ENCODE results near the gene PCOLCE2.

The PCOLCE2 gene

DNA sequence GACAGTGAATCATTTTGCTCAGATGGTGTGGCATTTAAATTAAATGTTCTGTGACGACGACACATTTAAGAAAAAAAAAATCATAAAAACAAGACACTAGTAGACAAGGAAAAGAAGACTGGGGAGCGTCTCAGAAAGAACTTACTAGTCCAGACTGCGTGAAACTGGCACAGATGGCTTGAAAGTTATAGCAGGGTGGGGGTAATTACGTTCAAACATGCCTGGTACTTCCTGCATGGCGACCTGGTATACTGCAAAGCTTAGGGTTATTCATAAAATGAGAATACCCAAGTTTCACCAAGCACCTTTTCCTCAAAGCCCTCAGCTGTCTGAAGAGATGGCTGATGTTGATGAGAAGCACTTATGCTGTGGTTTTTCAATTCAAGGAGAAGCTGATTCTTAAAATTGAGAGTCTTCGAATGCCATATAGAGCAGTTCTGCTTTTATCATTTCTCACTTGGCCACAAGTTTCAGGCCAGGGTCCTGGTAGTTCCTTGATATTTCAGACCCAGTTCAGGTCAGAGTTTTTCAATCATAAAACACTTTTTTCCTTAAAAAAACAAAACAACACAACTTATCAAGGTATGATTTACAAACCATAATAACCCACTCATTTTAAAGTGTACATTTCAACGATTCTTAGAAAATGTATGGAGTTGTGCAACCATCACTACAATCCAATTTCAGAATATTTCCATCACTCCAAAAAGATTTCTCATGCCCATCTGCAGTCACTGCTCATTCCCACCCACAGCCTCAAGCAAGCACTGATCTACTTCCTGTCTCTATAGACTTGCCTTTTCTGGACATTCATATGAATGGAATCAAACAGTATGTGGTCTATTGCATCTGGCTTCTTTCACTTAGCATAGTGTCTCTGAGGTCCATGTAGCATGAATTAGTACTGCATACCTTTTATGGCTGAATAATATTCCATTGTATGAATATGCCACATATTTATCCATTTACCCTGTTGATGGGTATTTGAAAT lies 24.7 kb downstream of the PCOLCE2 start:
- DNase-seq: no peak

DNA sequence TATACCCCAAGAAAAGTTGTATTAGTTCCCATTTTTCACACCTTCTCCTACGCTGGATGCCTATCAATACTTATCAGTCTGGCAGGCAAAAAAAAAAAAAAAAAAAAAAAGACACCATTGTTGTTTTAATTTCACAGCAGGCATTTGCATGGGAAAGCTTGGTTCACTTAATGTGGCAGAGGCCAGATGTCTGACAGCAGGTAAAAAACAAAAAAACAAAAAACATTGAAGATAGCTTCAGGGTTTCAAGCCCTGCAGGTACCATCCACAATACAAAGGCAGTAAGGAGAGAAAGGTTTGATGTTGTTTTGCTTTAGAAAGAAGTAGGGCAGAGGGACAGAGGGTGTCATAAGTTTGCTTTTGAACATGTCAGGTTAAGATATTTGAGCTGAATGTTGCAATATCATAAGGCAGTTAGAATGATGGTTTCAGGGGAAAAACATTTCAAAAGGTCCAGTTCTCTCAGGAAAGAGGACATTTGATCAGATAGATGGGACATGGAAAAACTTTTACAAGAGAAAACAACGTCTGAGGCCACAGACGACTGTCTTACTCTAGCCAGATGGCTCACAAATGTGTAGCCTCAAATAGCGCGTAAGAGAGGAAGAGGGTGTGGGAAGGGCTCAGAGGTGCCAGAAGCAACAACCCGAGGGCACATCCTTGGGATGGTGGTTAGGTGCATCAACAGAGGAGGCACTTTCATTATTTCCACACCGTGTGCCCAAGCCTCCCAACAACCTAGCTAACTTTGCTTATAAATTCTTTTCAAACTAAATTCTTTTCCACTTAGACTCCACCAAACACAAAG lies 25.7 kb downstream of the PCOLCE2 start:
- no peak for DNase-seq

DNA sequence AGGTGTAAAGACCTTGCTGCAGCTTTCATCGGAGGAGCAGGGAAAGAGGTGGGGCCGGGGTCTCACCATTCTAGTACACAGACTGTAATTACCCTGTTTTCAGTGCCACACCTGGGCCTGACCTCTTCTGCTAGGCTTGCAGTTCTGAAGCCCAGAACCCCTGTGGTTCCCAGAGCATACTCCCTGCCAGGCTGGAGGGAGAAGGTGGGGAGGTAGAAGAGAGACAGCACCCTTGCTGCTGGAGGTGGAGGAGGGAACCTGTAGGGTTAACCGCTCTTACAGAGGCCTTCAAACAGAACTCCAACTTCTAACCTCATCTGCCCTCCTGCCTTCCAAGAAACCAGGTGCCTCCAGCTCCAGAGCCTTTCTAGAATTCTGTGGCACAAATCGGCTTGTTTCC lies 27.0 kb downstream of the PCOLCE2 start:
- no peak for DNase-seq

- DNase-seq: no peak
Measured at GRCh38 chr3:142858043-142858442, 30.8 kb downstream of the PCOLCE2 start.

GRCh38 chr3:142857056-142857455 lies 31.8 kb downstream of the PCOLCE2 start:
- DNase-seq: peak; percentile 43

DNA sequence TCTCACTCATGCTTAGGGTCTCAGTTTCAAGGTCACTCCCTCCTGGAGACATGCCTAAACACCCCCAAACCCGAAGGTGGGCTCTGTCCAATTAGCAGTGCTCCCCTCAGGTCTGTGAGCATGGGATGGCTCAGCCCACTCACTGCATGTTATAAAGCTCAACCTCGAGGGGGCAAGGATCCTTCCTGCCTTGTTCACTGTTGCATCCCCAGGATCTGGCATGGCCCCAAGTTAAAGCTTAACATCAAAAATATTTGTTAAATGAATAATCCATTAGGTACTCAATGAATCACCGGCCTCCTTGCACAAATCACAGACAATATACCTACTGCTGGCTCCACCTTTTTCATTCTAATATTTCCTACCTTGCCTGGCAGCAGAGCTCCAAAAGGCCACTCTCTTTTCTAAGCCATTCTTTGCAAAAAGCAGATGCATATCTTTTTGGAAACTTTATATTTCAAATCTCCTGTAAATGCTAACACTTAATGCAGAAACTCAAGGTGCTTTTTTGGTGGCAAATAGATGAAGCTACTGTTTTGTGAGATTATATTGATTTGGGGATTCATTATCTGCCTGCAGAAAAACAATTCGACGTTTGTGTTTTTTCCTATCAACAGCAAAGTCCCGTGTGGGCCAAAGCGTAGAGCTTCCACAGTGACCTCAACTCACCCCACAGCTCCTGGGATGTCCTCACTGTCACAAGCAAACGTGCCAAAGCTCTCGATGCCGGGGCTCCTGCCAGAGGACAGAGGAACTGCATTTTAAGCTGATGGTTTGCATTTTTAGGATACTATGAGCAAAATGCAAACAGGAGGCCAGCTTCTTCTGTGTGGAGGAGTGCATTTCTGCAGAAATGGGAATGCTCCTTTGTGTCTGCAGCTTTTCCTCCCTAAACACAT lies 35.4 kb downstream of the PCOLCE2 start:
- DNase-seq: no peak

- no peak for DNase-seq
Measured at GRCh38 chr3:142852009-142852408, 36.9 kb downstream of the PCOLCE2 start.

- DNase-seq: no peak
Measured at GRCh38 chr3:142850395-142851023, 38.4 kb downstream of the PCOLCE2 start.

GRCh38 chr3:142849148-142849547 lies 39.7 kb downstream of the PCOLCE2 start:
- DNase-seq: no peak

DNA sequence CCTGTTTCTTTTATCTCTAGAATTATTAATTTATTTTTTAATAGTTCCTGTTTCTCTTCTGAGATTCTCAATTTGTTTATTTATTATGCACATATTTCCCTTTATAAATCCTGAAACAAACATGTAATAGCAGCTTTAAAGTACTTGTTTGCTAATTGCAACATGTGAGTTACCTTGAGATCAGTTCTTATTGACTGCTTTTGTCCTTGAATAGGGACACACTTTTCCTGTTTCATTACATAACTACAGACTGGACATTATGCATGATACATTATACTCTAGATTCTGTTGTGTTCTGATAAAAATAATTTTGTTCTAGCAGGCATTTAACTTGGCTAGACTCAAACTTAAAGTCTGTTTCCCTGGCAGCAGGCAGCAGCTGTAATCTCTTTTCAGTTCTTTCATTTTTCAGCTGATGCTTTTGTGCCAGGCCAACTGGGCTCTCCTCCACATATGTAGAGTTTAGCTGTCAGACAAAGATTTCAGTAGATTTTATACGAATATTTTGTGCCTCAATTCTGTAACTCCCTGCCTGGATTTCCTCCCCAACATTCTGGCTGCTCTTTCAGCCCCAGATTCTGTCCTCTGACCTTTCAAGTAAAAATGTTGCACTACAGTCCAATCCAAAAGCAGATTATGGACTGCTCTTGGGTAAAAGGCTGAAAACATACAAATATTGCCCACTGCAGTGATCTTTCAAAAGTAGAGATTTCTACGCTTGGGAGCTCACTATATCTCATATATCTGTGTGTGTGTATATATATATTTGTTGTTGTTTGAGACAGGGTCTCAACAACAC lies 41.9 kb downstream of the PCOLCE2 start:
- no peak for DNase-seq

DNA sequence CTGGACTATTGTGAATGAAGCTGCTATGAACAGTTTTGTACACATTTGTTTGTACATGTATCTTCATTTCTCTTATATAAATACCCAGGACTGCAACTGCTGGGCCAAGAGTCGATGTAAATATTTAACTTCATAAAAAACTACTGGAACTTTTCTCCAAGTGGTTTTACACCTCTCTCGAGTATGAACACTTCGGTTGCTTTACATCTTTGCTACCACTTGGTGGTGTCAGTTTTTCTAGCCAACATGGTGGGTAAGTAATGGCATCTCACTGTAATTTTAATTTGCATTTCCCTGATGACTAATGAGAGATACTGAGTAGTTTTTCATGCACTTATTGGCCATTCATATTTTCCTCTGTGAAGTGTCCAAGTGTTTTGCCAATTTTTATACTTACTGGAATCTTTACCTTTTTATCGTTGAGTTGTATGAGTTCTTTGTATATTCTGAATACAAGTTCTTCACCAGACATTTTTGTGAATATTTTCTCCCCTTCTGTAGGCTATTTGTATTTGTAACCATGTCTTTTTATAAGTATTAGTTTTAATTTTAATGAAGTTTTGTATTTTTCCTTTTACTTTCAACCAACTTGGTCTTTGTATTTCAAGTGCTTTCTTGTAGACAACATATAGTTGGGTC lies 44.4 kb downstream of the PCOLCE2 start:
- peak; percentile 70 for DNase-seq

- DNase-seq: no peak
Measured at GRCh38 chr3:142839831-142840230, 49.1 kb downstream of the PCOLCE2 start.

DNA sequence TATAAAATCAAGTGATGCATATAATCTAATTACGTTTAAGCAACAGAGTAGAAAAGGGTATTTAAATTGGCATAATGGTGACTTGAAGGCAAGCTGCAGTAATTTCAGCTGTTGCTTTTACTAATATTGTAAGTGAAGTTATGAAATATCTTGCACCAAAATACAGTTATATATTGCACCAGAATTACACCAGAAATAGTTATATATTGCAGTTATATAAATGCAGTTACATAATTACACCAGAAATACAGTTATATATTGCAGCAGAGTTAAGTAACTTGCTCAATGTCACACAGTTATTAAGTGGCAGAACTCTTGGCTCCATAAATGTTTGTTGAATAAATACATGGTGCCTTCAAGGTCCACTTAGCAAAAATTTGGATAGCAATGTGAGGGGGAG lies 51.4 kb downstream of the PCOLCE2 start:
- DNase-seq: no peak

- DNase-seq: peak; percentile 85
Measured at GRCh38 chr3:142828703-142829305, 60.1 kb downstream of the PCOLCE2 start.

DNA sequence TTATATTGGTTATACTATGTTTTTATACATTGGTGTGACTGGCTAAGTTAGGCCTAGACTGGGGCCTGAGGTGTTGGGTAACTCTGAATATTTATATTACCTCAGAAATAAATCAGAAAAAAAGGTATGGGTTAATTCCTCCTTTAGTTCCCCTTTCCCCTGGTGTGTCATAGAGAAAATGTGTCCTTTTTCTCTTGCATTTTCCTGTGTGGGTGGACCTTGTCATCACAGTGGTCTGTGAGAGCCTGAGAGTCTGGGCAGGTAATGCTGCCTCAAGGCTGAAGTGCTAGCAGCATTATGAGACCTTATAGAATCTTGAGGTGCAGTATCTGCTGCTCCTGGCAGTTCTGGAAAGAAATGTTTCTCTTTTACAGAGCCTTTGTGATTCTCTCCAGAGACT lies 69.7 kb downstream of the PCOLCE2 start:
- DNase-seq: no peak

- no peak for DNase-seq
Measured at GRCh38 chr3:142818651-142819050, 70.2 kb downstream of the PCOLCE2 start.

- DNase-seq: no peak
Measured at GRCh38 chr3:142817897-142818296, 71.0 kb downstream of the PCOLCE2 start.

DNA sequence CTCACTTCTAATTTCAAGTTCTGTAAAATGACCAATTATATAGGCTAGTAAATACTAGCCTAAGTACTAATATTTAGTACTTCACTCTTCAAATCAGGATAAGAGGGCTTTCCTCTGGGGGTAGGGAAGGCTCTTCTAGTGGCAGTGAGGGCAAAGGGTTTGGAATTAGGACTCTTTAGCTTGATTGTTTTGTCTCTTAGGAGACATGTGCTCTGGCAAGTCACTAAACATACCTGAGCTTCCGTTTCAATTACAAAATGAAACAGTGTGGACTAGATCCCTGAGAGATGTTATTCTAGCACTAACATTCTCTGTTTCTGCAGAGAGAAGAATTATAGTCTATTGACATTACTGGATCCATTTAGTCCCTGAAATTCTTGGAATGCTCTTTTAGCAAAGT lies 71.5 kb downstream of the PCOLCE2 start:
- no peak for DNase-seq

DNA sequence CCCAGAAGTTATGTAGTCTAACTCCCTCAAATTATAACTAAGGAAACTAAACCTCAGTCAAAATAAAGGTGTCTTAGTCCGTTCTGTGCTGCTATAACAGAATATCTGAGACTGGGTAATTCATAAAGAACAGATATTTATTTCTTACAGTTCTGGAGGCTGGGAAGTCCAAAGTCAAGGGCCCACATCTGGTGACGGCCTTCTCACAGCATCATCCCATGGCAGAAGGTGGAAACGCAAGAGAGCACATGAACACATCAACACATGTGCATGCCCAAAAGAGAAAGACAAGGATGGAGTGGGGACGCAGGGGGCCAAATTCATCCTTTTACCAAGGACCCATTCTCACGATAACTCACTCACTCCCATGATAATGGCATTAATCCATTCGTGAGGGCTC lies 73.1 kb downstream of the PCOLCE2 start:
- DNase-seq: no peak

DNA sequence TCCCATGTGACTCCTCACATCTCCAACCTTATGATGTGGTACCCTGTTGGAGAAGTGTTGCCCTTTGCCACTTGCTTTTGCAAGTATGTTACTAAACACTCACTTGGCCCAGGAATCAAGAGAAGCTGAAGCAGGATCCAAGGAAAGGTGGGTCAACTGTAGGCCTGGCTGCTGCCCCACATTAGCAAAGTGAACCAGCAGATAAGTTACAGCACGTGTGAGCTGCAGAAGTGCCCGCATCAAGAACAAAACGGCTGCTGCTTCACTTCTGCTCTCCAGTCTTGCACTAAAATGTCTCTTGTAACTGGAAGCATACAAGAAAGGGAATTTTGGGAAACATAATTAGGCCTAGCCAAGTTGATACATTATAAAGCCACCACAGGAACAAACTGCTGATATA lies 79.6 kb downstream of the PCOLCE2 start:
- DNase-seq: no peak
